Heart right ventricle (tissue), 16 donors: Measurements from ENCODE around the gene RNPEPL1. TPM values are rescaled to one million over a fixed set of nuclear protein-coding genes. Genes with fewer than 3 reads are reported as not detected.
A peak's percentile ranks its signal among the peaks of the same experiment; 100 is the strongest.

Experiments used
- ATAC-seq, 8 donors: fragments of 200-7000 bp; cut with Tn5 transposase; one replicate each; pipeline ENCODE4 v1.9.1; 2020; ENCODE audit warnings: mild to moderate bottlenecking in 8 of 8, moderate library complexity in 8 of 8, moderate number of reproducible peaks in 1 of 8
- DNase-seq, 2 donors: peaks; one replicate each; pipeline ENCODE4 v3.0.0-alpha.2; 2020
- H3K27ac ChIP-seq, 10 donors: fragments of 200-600 bp; sonication (generic) in 2 of 10; one replicate each; pipeline versions ENCODE4 v1.5.0 to v1.8.0; 2020 to 2022; ENCODE audit warnings: mild to moderate bottlenecking in 3 of 10
- H3K27me3 ChIP-seq, 7 donors: fragments of 200-600 bp; one replicate each; pipeline ENCODE4 v1.8.0; 2021 to 2022; ENCODE audit warnings: mild to moderate bottlenecking in 2 of 7
- H3K36me3 ChIP-seq, 9 donors: fragments of 200-600 bp; sonication (generic) in 1 of 9; one replicate each; pipeline versions ENCODE4 v1.5.0 to v1.8.0; 2020 to 2022; ENCODE audit warnings: mild to moderate bottlenecking in 2 of 9
- H3K4me1 ChIP-seq, 9 donors: fragments of 200-600 bp; sonication (generic) in 1 of 9; one replicate each; pipeline versions ENCODE4 v1.5.0 to v1.8.0; 2020 to 2022; ENCODE audit warnings: mild to moderate bottlenecking in 4 of 9
- H3K4me3 ChIP-seq, 10 donors: fragments of 200-600 bp; sonication (generic) in 2 of 10; one replicate each; pipeline versions ENCODE4 v1.5.0 to v1.8.0; 2020 to 2022; ENCODE audit warnings: mild to moderate bottlenecking in 7 of 10, moderate library complexity in 2 of 10
- H3K9me3 ChIP-seq, 11 donors: fragments of 200-600 bp in 10 of 11; sonication (generic) in 2 of 11; one replicate each; pipeline versions ENCODE4 v1.5.0 to v1.8.0; 2013 to 2022; ENCODE audit warnings: mild to moderate bottlenecking in 2 of 11, control low read depth in 1 of 11, moderate library complexity in 1 of 11
- WGBS, 2 donors: extraction: QIAGEN DNeasy Blood & Tissue Kit; methylation state at CpG; one replicate each; pipeline ENCODE4 v1.1.7; 2013; ENCODE audit warnings: inconsistent platforms in 1 of 2; 5-methylcytosine and 5-hydroxymethylcytosine counted together
- intact Hi-C, 10 donors: fragments of 100-400 bp; cut with DNase I; formaldehyde crosslinking; loops; one replicate each; pipeline versions ENCODE4 v1.11.1 to v1.14.2; 2022
- polyA plus RNA-seq, 2 donors: library from polyadenylated mRNA; stranded (reverse); fragments of 200-250 nt; gene quantifications; one replicate each; pipeline ENCODE4 v1.2.3, GENCODE V29; 2013
- total RNA-seq, 10 donors: library from RNA; stranded (reverse); fragmentation: NEBNext Ultra II Directional in 3 of 10; extraction: Animal tissue kit (Norgen Biotek cat#: 25700) in 3 of 10; gene quantifications; one replicate each; pipeline versions ENCODE4 v1.2.1 to v1.2.4, GENCODE V29; 2021 to 2023
- TF ChIP-seq, protein P1 (sequence below), 9 donors: fragments of 200-600 bp; sonication (generic) in 2 of 9; IDR thresholded peaks; one replicate each; pipeline versions ENCODE4 v1.5.0 to v1.8.0; 2021 to 2022; ENCODE audit warnings: antibody characterized with exemption in 9 of 9, mild to moderate bottlenecking in 5 of 9, moderate library complexity in 1 of 9
- donor health status: Arrhythmogenic right ventricular cardiomyopathy.
- donor health status: ischemic (EF 13 %, LVEDD 7.1; RV severe dilation, severe dysfunction).
- donor health status: healthy with polysubstance abuse.
- donor health status: DM: no; HTN: yes; CAD: no.
- donor health status: DM: no; HTN: no; CAD: no.
- donor health status: ischemic (EF 25% LVEDD 6.9; RV normal size, moderate dysfunction).
- donor health status: ischemic (EF 25% LVEDD 5.7; RV mildly dilated, moderate dysfunction).
- donor health status: healthy.
- donor health status: DM: yes; HTN: yes; CAD: no.
- donor health status: Ischemic cardiomyopathy.
- donor health status: ischemic (EF 35%, LVEDD 5.7; RV mildly dilated, moderate dysfunction).
- donor health status: nonischemic (EF 11% LVEDD 7.7; RV severe dilation, severe dysfunction).
- donor health status: DM: yes; HTN: yes; CAD: no.
- donor health status: PGD.
- donor health status: ischemic (EF 29% LVEDD 5.4; RV normal size, mild dysfunction).
- donor health status: nonischemic (EF 23%, LVEDD 6.1; RV moderate dilation, normal function).

The RNPEPL1 gene
- total and polyA plus RNA-seq, 12 donors: 62.8 to 247 (median 75.2) TPM

DNA sequence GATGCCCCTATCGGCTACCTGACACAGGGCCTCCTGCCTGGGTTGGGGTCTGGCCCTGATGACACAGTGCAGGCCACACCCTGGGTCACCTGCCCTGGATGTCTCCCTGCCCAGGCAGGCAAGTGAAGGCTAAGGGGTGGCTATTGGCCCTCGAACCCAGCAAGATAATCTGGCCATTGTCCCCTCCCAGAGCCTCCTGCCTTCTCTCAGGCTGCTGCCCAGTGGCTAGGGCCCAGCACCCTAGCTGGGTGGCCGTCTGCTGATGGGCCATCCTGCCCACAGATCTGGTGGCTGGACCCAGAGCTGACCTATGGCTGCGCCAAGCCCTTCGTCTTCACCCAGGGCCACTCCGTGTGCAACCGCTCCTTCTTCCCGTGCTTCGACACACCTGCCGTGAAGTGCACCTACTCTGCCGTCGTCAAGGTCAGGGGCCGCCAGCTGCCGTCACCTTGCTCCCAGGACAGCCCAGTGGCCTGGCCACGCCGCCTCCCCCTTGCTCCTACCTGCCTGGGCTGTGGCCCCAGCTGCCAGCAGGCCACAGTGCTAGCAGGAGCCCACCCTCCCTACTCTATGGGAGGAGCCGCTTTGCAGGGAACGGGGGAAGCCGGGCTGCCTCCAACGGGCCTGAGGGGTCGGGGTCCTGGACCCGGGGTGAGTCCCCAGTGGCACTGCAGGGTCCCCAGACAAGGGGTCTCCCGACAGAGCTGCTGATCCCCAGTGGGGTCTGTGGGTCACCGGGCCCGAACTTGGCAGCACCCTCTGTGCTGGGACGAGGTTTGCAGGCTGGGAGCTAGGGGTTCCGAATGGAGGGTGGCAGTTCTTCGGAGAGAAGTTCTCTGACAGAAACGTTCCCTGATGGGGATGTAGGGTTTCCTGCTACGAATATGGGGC, 4.1 kb downstream of the RNPEPL1 start:
- H3K36me3 ChIP-seq: peaks cover 0 to 57% (median 33%) of the 10 kb centered on the region in 9 donors
- H3K27ac ChIP-seq: no peak overlapping the region
- no peaks in the 10 kb centered on the region for H3K27me3 ChIP-seq
- ATAC-seq: no peak
- H3K4me3 ChIP-seq: no peak overlapping the region
- TF ChIP-seq, protein P1, sequence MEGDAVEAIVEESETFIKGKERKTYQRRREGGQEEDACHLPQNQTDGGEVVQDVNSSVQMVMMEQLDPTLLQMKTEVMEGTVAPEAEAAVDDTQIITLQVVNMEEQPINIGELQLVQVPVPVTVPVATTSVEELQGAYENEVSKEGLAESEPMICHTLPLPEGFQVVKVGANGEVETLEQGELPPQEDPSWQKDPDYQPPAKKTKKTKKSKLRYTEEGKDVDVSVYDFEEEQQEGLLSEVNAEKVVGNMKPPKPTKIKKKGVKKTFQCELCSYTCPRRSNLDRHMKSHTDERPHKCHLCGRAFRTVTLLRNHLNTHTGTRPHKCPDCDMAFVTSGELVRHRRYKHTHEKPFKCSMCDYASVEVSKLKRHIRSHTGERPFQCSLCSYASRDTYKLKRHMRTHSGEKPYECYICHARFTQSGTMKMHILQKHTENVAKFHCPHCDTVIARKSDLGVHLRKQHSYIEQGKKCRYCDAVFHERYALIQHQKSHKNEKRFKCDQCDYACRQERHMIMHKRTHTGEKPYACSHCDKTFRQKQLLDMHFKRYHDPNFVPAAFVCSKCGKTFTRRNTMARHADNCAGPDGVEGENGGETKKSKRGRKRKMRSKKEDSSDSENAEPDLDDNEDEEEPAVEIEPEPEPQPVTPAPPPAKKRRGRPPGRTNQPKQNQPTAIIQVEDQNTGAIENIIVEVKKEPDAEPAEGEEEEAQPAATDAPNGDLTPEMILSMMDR (IDR thresholded peaks at IDR 0.05): no peak
- WGBS, 2 donors: 88 to 89% methylated on average over 30 of the region's 30 CpGs
- DNase-seq: peak in 1 of 2 donors; percentile 10
- intact Hi-C loops: no loop called here
- H3K4me1 ChIP-seq: peaks cover 7 to 34% (median 29%) of the 10 kb centered on the region in 9 donors
- no peaks in the 10 kb centered on the region for H3K9me3 ChIP-seq

GRCh38 chr2:240573071-240573515, 4.8 kb downstream of the RNPEPL1 start:
- no peak overlapping the region for H3K27ac ChIP-seq
- 89 to 90% methylated on average over 17 to 20 of the region's 20 CpGs for WGBS, 2 donors

DNA sequence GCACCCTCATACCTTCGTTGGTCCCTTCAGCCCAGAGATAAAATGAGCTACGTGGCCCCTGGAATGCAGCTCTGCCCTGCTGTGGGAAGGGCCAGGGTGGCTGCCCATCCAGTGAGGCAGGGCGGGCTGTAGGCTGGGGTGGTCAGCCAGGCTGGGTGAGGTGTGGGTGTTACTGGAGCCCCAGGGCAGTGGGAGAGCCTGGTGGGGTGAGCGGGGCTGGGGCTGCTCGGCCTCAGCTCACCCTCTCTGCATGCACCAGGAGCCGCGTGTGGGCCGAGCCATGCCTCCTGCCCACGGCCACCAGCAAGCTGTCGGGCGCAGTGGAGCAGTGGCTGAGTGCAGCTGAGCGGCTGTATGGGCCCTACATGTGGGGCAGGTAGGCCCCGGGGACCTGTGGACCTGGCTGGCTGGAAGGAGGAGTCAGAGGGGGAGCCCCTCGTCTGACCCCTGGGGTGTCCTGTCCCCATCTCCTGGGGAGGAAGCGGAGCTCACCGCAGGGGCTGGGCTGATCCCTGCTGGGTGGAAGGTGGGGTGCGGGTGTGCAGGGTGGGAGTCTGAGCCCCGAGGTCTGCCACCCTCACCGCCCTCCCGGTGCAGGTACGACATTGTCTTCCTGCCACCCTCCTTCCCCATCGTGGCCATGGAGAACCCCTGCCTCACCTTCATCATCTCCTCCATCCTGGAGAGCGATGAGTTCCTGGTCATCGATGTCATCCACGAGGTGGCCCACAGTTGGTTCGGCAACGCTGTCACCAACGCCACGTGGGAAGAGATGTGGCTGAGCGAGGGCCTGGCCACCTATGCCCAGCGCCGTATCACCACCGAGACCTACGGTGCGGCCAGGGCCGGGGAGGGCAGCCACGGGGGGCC, 5.5 kb downstream of the RNPEPL1 start:
- no peak for ATAC-seq
- Histone ChIP-seq H3K9me3 (no peaks in the 10 kb centered on the region), H3K36me3 (peaks cover 0 to 70% (median 41%) of the 10 kb centered on the region in 9 donors), H3K4me1 (peaks cover 7 to 37% (median 32%) of the 10 kb centered on the region in 9 donors), H3K27ac (no peak overlapping the region), H3K27me3 (no peaks in the 10 kb centered on the region), H3K4me3 (no peak overlapping the region)
- intact Hi-C loops: no loop called here
- peak in 1 of 2 donors; percentile 9 for DNase-seq
- TF ChIP-seq, protein P1 (IDR thresholded peaks at IDR 0.05): no peak
- 89 to 90% methylated on average over 35 to 37 of the region's 37 CpGs for WGBS, 2 donors

More at GRCh38 chr2:240573071-240573515, 4.8 kb downstream of the RNPEPL1 start:
- ATAC-seq: no peak
- DNase-seq: peak in 1 of 2 donors; percentile 14
- H3K4me3 ChIP-seq: no peak overlapping the region
- peaks cover 0 to 64% (median 40%) of the 10 kb centered on the region in 9 donors for H3K36me3 ChIP-seq
- peaks cover 7 to 31% (median 27%) of the 10 kb centered on the region in 9 donors for H3K4me1 ChIP-seq
- H3K27me3 ChIP-seq: no peaks in the 10 kb centered on the region
- intact Hi-C loops: no loop called here
- no peaks in the 10 kb centered on the region for H3K9me3 ChIP-seq
- TF ChIP-seq, protein P1 (IDR thresholded peaks at IDR 0.05): no peak
